ENCODE results near the gene VAPA. TPM values are rescaled to one million over a fixed set of nuclear protein-coding genes. Genes with fewer than 3 reads are reported as not detected.

The VAPA gene
- total and polyA plus RNA-seq, 2 donors (not counting 3 experiments of a cell fraction or from before 2014, with no cell fraction given), result 105 to 163 TPM

- BruUV-seq (replicated peaks), result no TSS peak
Measured at GRCh38 chr18:9918016-9918680, 4.3 kb downstream of the VAPA start.

GRCh38 chr18:9919564-9920232 is 5.9 kb downstream of the VAPA start:
- intact Hi-C loops (cut with micrococcal nuclease), result no loop called here
- no peaks in the 10 kb centered on the region for H3K9me3 ChIP-seq (replicated peaks; ENCODE audit: control insufficient read depth, insufficient read depth, low read length)
- no peak for DNase-seq (ENCODE audit: low read depth, low spot score)
- no peak for TF ChIP-seq GATA2 (IDR thresholded peaks at IDR 0.05; ENCODE audit: insufficient read depth, insufficient read length, low read depth, low read length)
- TF ChIP-seq EZH2 (IDR thresholded peaks at IDR 0.05; ENCODE audit: borderline replicate concordance, low read depth, low read length, severe bottlenecking), result no peak
- TF ChIP-seq POLR2AphosphoS5 (IDR thresholded peaks at IDR 0.05; ENCODE audit: insufficient read depth, low read depth, low read length), result no peak
- TF ChIP-seq CTCF (IDR thresholded peaks at IDR 0.05; ENCODE audit: extremely low read depth in 1 of 2, insufficient read depth in 1 of 2, low read depth in 1 of 2, low read length in 2 of 2), result no peak
- no peak for TF ChIP-seq FOS (IDR thresholded peaks at IDR 0.05; ENCODE audit: borderline replicate concordance, insufficient read depth, low read length)
- TF ChIP-seq MAX (IDR thresholded peaks at IDR 0.05; ENCODE audit: insufficient read depth, insufficient read length), result no peak
- no peak for TF ChIP-seq JUN (IDR thresholded peaks at IDR 0.05; ENCODE audit: borderline replicate concordance, insufficient read depth, insufficient read length, low read depth)
- no peak for TF ChIP-seq POLR2A (IDR thresholded peaks at IDR 0.05; ENCODE audit: low read depth, low read length)
- TF ChIP-seq MYC (IDR thresholded peaks at IDR 0.05; ENCODE audit: low read depth, low read length), result no peak
- H3K4me3 ChIP-seq (replicated peaks in 1 of 3; ENCODE audit: insufficient read depth in 1 of 3, low read depth in 1 of 3, low read length in 3 of 3), result no peak overlapping the region
- no peak overlapping the region for H3K4me2 ChIP-seq (ENCODE audit: insufficient read depth, low read length)
- H4K20me1 ChIP-seq (replicated peaks; ENCODE audit: control insufficient read depth, extremely low read depth, insufficient read depth, low read length), result peaks cover 35% of the 10 kb centered on the region
- H2AFZ ChIP-seq (ENCODE audit: low read depth, low read length), result no peak overlapping the region
- H3K9ac ChIP-seq (replicated peaks; ENCODE audit: extremely low read depth, insufficient read depth, low read length), result no peak overlapping the region
- BruUV-seq (replicated peaks), result no TSS peak
- FAIRE-seq, result no peak
- ChIA-PET CTCF (no interaction called here), POLR2A (no interaction called here)
- no peaks in the 10 kb centered on the region for H3K27me3 ChIP-seq (ENCODE audit: control insufficient read depth in 2 of 2, insufficient read depth in 2 of 2, low read length in 2 of 2)
- no peaks in the 10 kb centered on the region for H3K36me3 ChIP-seq (ENCODE audit: control insufficient read depth in 2 of 2, extremely low read depth in 1 of 2, insufficient read depth in 2 of 2, low read length in 2 of 2)
- H3K79me2 ChIP-seq (ENCODE audit: control insufficient read depth, insufficient read depth, low read length), result peaks cover 100% of the 10 kb centered on the region
- no peak overlapping the region for H3K27ac ChIP-seq (ENCODE audit: insufficient read depth, low read depth, low read length)
- H3K9me1 ChIP-seq (replicated peaks; ENCODE audit: control insufficient read depth, extremely low read depth, insufficient read depth, low read length), result no peaks in the 10 kb centered on the region
- H3K4me1 ChIP-seq (ENCODE audit: control insufficient read depth, extremely low read depth, insufficient read depth, low read length), result peaks cover 46% of the 10 kb centered on the region
- dilution Hi-C loops (cut with MboI; ENCODE audit: extremely low pct_ligation_motif_present, low sequenced_read_pairs), result no loop called here

More at GRCh38 chr18:9918016-9918680, 4.3 kb downstream of the VAPA start:
- peak overlapping the region; percentile 75 for H3K27ac ChIP-seq (ENCODE audit: insufficient read depth, low read depth, low read length)
- POLR2A ChIA-PET, result no interaction called here
- H4K20me1 ChIP-seq (replicated peaks; ENCODE audit: control insufficient read depth, extremely low read depth, insufficient read depth, low read length), result peaks cover 25% of the 10 kb centered on the region
- H3K36me3 ChIP-seq (ENCODE audit: control insufficient read depth in 2 of 2, extremely low read depth in 1 of 2, insufficient read depth in 2 of 2, low read length in 2 of 2), result no peaks in the 10 kb centered on the region
- peak overlapping the region; percentile 68 for H3K4me2 ChIP-seq (ENCODE audit: insufficient read depth, low read length)
- H3K4me1 ChIP-seq (ENCODE audit: control insufficient read depth, extremely low read depth, insufficient read depth, low read length), result peaks cover 47% of the 10 kb centered on the region
- CTCF ChIA-PET, result interaction anchor here (0.8 kb wide), 1 partner anchor 32 kb away, joined by 3 read pairs; no protein-coding TSS in a partner anchor
- DNase-seq (ENCODE audit: low read depth, low spot score) (peak; percentile 92), FAIRE-seq (peak; percentile 69)
- no peaks in the 10 kb centered on the region for H3K27me3 ChIP-seq (ENCODE audit: control insufficient read depth in 2 of 2, insufficient read depth in 2 of 2, low read length in 2 of 2)
- H3K9me1 ChIP-seq (replicated peaks; ENCODE audit: control insufficient read depth, extremely low read depth, insufficient read depth, low read length), result no peaks in the 10 kb centered on the region
- H2AFZ ChIP-seq (ENCODE audit: low read depth, low read length), result no peak overlapping the region
- H3K4me3 ChIP-seq (replicated peaks in 1 of 3; ENCODE audit: insufficient read depth in 1 of 3, low read depth in 1 of 3, low read length in 3 of 3), result peak overlapping the region in 1 of 3 experiments; percentile 8
- dilution Hi-C loops (cut with MboI; ENCODE audit: extremely low pct_ligation_motif_present, low sequenced_read_pairs), result no loop called here
- H3K9ac ChIP-seq (replicated peaks; ENCODE audit: extremely low read depth, insufficient read depth, low read length), result peak overlapping the region; percentile 42
- TF ChIP-seq FOS (IDR thresholded peaks at IDR 0.05; ENCODE audit: borderline replicate concordance, insufficient read depth, low read length) (peak; percentile 67), JUN (IDR thresholded peaks at IDR 0.05; ENCODE audit: borderline replicate concordance, insufficient read depth, insufficient read length, low read depth) (peak; percentile 72), GATA2 (IDR thresholded peaks at IDR 0.05; ENCODE audit: insufficient read depth, insufficient read length, low read depth, low read length) (no peak)
- intact Hi-C loops (cut with micrococcal nuclease), result no loop called here
- H3K9me3 ChIP-seq (replicated peaks; ENCODE audit: control insufficient read depth, insufficient read depth, low read length), result no peaks in the 10 kb centered on the region
- H3K79me2 ChIP-seq (ENCODE audit: control insufficient read depth, insufficient read depth, low read length), result peaks cover 90% of the 10 kb centered on the region
